GM23338 (cell line): ENCODE data around the gene SIMC1. TPM values are rescaled to one million over a fixed set of nuclear protein-coding genes. Genes with fewer than 3 reads are reported as not detected.

ENCODE experiments used
- ATAC-seq: fragments of 200-7000 bp; cut with Tn5 transposase; 3 replicates; pipeline ENCODE4 v1.9.1; 2020
- DNase-seq: peaks from one replicate; pipeline ENCODE4 v3.0.0-alpha.2; 2015; ENCODE audit warnings: low spot score
- H2AFZ ChIP-seq: fragments of 200-600 bp; sonication (generic); 2 replicates; pipeline ENCODE4 v1.8.0; 2016; ENCODE audit warnings: antibody characterized with exemption, mild to moderate bottlenecking, moderate library complexity
- H3F3A ChIP-seq: fragments of 200-600 bp; sonication (generic); replicated peaks from 2 replicates; pipeline ENCODE4 v1.8.0; 2017; ENCODE audit warnings: antibody characterized with exemption, mixed run types, low read depth
- H3K27ac ChIP-seq: fragments of 200-600 bp; sonication (generic); 2 replicates; pipeline ENCODE4 v1.6.1; 2016; ENCODE audit warnings: low read depth
- H3K27me3 ChIP-seq: fragments of 200-600 bp; sonication (generic); 2 replicates; pipeline ENCODE4 v1.8.0; 2016; ENCODE audit warnings: mild to moderate bottlenecking, mixed run types, moderate library complexity; ENCODE audit not compliant: insufficient read depth
- H3K36me3 ChIP-seq: fragments of 200-600 bp; sonication (generic); 2 replicates; pipeline ENCODE4 v1.8.0; 2016; ENCODE audit warnings: mild to moderate bottlenecking; ENCODE audit not compliant: insufficient read depth
- H3K4me1 ChIP-seq: fragments of 200-600 bp; sonication (generic); 2 replicates; pipeline ENCODE4 v1.8.0; 2016; ENCODE audit warnings: mild to moderate bottlenecking, moderate library complexity; ENCODE audit not compliant: insufficient read depth
- H3K4me2 ChIP-seq: fragments of 200-600 bp; sonication (generic); 2 replicates; pipeline ENCODE4 v1.7.1; 2017; ENCODE audit warnings: mixed run types
- H3K4me3 ChIP-seq: fragments of 200-600 bp; sonication (generic); 2 replicates; pipeline ENCODE4 v1.6.1; 2016; ENCODE audit warnings: mixed run types
- H3K79me2 ChIP-seq: fragments of 200-600 bp; sonication (generic); replicated peaks from 2 replicates; pipeline ENCODE4 v1.8.0; 2017; ENCODE audit warnings: mild to moderate bottlenecking; ENCODE audit not compliant: insufficient read depth
- H3K9me2 ChIP-seq: fragments of 200-600 bp; sonication (generic); 2 replicates; pipeline ENCODE4 v1.8.0; 2017; ENCODE audit not compliant: insufficient read depth
- H4K20me1 ChIP-seq: fragments of 200-600 bp; sonication (generic); replicated peaks from 2 replicates; pipeline ENCODE4 v1.8.0; 2017; ENCODE audit warnings: mild to moderate bottlenecking; ENCODE audit not compliant: insufficient read depth
- H3K27ac Mint-ChIP-seq: 2 replicates; pipeline ENCODE4 v1.8.0; 2020; ENCODE audit warnings: inconsistent platforms, mild to moderate bottlenecking, moderate library complexity, mixed read lengths
- H3K27me3 Mint-ChIP-seq: 3 replicates; pipeline ENCODE4 v1.8.0; 2022; ENCODE audit warnings: low read depth, mild to moderate bottlenecking, moderate library complexity, mixed read lengths, inconsistent platforms; ENCODE audit not compliant: insufficient read depth, poor library complexity
- H3K36me3 Mint-ChIP-seq: 3 replicates; pipeline ENCODE4 v1.8.0; 2021; ENCODE audit warnings: low read depth, mild to moderate bottlenecking, inconsistent platforms, moderate library complexity, mixed read lengths
- H3K4me1 Mint-ChIP-seq: 3 replicates; pipeline ENCODE4 v1.8.0; 2020; ENCODE audit warnings: mild to moderate bottlenecking, inconsistent platforms, mixed read lengths
- H3K4me3 Mint-ChIP-seq: 3 replicates; pipeline ENCODE4 v1.8.0; 2021; ENCODE audit warnings: moderate library complexity, mild to moderate bottlenecking, inconsistent platforms, mixed read lengths
- H3K9me3 Mint-ChIP-seq: 3 replicates; pipeline ENCODE4 v1.8.0; 2020; ENCODE audit warnings: moderate library complexity, mild to moderate bottlenecking, inconsistent platforms, mixed read lengths
- CREB1 ChIP-seq: fragments of 250-450 bp; sonication (Bioruptor Pico); IDR thresholded peaks from 2 replicates; pipeline ENCODE4 v1.5.0; 2020; ENCODE audit warnings: low read depth, mild to moderate bottlenecking, moderate library complexity
- CTCF ChIP-seq, 2 experiments: fragments of 200-600 bp in 1 of 2; sonication (generic) in 1 of 2; conservative IDR thresholded peaks; 2 replicates each; pipeline versions ENCODE4 v1.5.1 to v1.6.1; 2016 to 2017; ENCODE audit warnings: antibody characterized with exemption in 2 of 2, low read depth in 2 of 2, mild to moderate bottlenecking in 2 of 2, moderate library complexity in 1 of 2
- ETS1 ChIP-seq: IDR thresholded peaks from 2 replicates; pipeline ENCODE4 v1.6.1; 2016; ENCODE audit warnings: antibody characterized with exemption
- EZH2 ChIP-seq: fragments of 200-600 bp; sonication (generic); IDR thresholded peaks from one replicate; pipeline ENCODE4 v1.8.0; 2017; ENCODE audit warnings: antibody characterized with exemption, mild to moderate bottlenecking, low read depth; ENCODE audit not compliant: unreplicated experiment
- EZH2phosphoT487 ChIP-seq: fragments of 200-600 bp; sonication (generic); IDR thresholded peaks from one replicate; pipeline ENCODE4 v1.8.1; 2018; ENCODE audit warnings: antibody characterized with exemption; ENCODE audit not compliant: unreplicated experiment
- JUNB ChIP-seq: IDR thresholded peaks from one replicate; pipeline ENCODE4 v1.6.1; 2016; ENCODE audit warnings: antibody characterized with exemption; ENCODE audit not compliant: unreplicated experiment
- NANOG ChIP-seq: IDR thresholded peaks from 2 replicates; pipeline ENCODE4 v1.6.1; 2016; ENCODE audit warnings: antibody characterized with exemption, borderline replicate concordance
- POLR2AphosphoS5 ChIP-seq: IDR thresholded peaks from 2 replicates; pipeline ENCODE4 v1.6.1; 2016; ENCODE audit warnings: antibody characterized with exemption, low read depth
- ZNF114 ChIP-seq: fragments of 250-450 bp; sonication (Bioruptor Pico); IDR thresholded peaks from 2 replicates; pipeline ENCODE4 v1.5.0; 2020; ENCODE audit warnings: mild to moderate bottlenecking, moderate library complexity
- ZNF331 ChIP-seq: fragments of 250-450 bp; sonication (Bioruptor Pico); IDR thresholded peaks from 2 replicates; pipeline ENCODE4 v1.5.0; 2020; ENCODE audit warnings: low read depth, mild to moderate bottlenecking, moderate library complexity
- polyA plus RNA-seq: library from polyadenylated mRNA; unstranded; fragments of >200 nt; fragmentation: Nextera tagmentation; extraction: Ambion mirVana; gene quantifications from 2 replicates; pipeline ENCODE4 v1.2.1, GENCODE V29; 2016
- total RNA-seq: library from RNA; depleted of rRNA; stranded (reverse); fragments of >200 nt; shearing (Covaris generic); gene quantifications from 2 replicates; pipeline ENCODE4 v1.2.3, GENCODE V29; 2014

SIMC1 gene
- total and polyA plus RNA-seq, 2 experiments from 2014 or later = 9.4 to 14.6 TPM

- Histone ChIP-seq H3K27me3 (no peaks in the 10 kb centered on the region), H3K4me2 (no peak overlapping the region), H3K4me3 (no peak overlapping the region), H3K4me1 (peaks cover 9% of the 10 kb centered on the region; the same call in 1 of the 2 replicates), H3F3A (peaks cover 18% of the 10 kb centered on the region; the same call in 1 of the 2 replicates), H3K36me3 (peaks cover 27% of the 10 kb centered on the region), H4K20me1 (peaks cover 21% of the 10 kb centered on the region), H3K27ac (no peak overlapping the region), H3K79me2 (peaks cover 33% of the 10 kb centered on the region), H2AFZ (no peak overlapping the region), H3K9me2 (no peaks in the 10 kb centered on the region)
- Mint-ChIP-seq H3K36me3 (peaks cover 76% of the 10 kb centered on the region), H3K27me3 (peaks cover 11% of the 10 kb centered on the region), H3K27ac (no peak overlapping the region), H3K9me3 (no peaks in the 10 kb centered on the region), H3K4me3 (no peak overlapping the region), H3K4me1 (peaks cover 12% of the 10 kb centered on the region)
- no peak for TF ChIP-seq JUNB
- no peak for TF ChIP-seq ZNF331 (CRISPR knock-in tag)
- TF ChIP-seq ETS1 = no peak
- no peak for TF ChIP-seq CTCF (conservative IDR thresholded peaks at IDR 0.05; ENCODE audit: low read depth in 2 of 2)
- no peak for TF ChIP-seq POLR2AphosphoS5
- TF ChIP-seq EZH2phosphoT487 = no peak
- no peak for DNase-seq
- ATAC-seq = no peak
Observed at GRCh38 chr5:176383961-176384360, 145.7 kb downstream of the SIMC1 start.

GRCh38 chr5:176384366-176384930, 146.2 kb downstream of the SIMC1 start:
- H3K27me3 ChIP-seq = no peaks in the 10 kb centered on the region
- H3K4me3 Mint-ChIP-seq = no peak overlapping the region
- TF ChIP-seq EZH2 (no peak), JUNB (no peak), CREB1 (CRISPR knock-in tag) (no peak), ZNF114 (CRISPR knock-in tag) (no peak), CTCF (conservative IDR thresholded peaks at IDR 0.05; ENCODE audit: low read depth in 2 of 2) (no peak), NANOG (no peak)

More at GRCh38 chr5:176384366-176384930, 146.2 kb downstream of the SIMC1 start:
- Mint-ChIP-seq H3K9me3 (no peaks in the 10 kb centered on the region; the same call in 2 of the 3 replicates), H3K4me1 (peaks cover 12% of the 10 kb centered on the region), H3K27ac (no peak overlapping the region), H3K27me3 (peaks cover 11% of the 10 kb centered on the region), H3K36me3 (peaks cover 74% of the 10 kb centered on the region)
- Histone ChIP-seq H3K36me3 (peaks cover 27% of the 10 kb centered on the region), H3K4me3 (no peak overlapping the region), H3K4me1 (peaks cover 9% of the 10 kb centered on the region; the same call in 1 of the 2 replicates), H3K4me2 (no peak overlapping the region), H2AFZ (no peak overlapping the region), H3K27ac (no peak overlapping the region), H3K9me2 (no peaks in the 10 kb centered on the region), H3F3A (peaks cover 18% of the 10 kb centered on the region; the same call in 1 of the 2 replicates), H4K20me1 (peaks cover 21% of the 10 kb centered on the region), H3K79me2 (peaks cover 33% of the 10 kb centered on the region)
- DNase-seq (no peak), ATAC-seq (no peak)
